Renal cortical epithelial cell (primary cell): ENCODE data around the gene TMEM167B. TPM values are rescaled to one million over a fixed set of nuclear protein-coding genes. Genes with fewer than 3 reads are reported as not detected.
"Not testable (repeated sequence)": the region's sequence is repeated elsewhere in the genome, so short reads cannot be mapped to it uniquely, and the experiment has no call there.

Source experiments
- DNase-seq: peaks from one replicate; pipeline ENCODE4 v3.0.0-alpha.2; 2011; ENCODE audit warnings: low read depth
- total RNA-seq: library from RNA; depleted of rRNA; stranded (reverse); fragments of >200 nt; gene quantifications from 2 replicates; pipeline ENCODE4 v1.2.3, GENCODE V29; 2014

Gene TMEM167B
- total RNA-seq: 21.4 and 32.1 TPM in 2 replicates

DNA sequence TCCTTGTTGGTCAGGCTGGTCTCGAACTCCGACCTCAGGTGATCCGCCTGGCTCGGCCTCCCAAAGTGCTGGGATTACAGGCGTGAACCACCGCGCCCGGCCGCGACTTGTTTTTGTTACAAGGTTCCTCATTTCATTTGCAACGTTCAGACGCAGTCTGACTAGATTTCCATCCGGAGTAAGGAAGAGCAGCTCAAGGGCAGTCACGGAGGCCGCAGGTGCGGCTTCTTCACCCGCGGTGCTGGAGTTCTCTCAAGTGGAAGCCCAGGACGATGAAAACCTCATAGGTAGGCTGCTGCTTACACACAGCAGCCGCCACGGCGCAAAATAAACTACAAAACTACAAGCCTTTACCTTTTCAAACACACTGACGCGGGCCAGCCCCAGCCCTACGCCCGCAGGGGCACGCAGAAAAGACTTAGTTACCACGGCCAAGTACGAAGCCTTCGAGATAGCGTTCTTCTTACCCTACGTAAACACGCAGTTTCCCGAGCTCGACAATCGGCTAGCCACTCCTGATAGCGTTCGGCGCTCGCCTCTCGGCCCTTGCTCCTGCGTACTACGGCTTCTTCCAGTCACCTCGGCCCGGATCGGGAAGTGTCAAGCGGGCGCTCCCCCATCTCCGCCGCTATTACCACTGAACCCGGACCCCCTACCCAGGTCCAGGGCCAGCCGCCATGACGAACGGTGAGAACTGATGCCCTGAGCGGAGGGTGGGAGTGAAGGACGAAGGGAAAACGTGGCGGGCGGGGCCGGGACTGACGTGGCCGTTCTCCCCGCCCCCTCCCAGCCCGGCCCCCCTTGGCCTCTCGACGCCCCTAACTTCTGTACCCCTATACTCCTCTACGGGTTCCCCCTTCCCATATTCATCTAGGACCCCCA, at the start of gene TMEM167B:
Gene TMEM167B (plus strand): TSS at position 569 of the 882 bp plus-strand sequence. CDS start 109 bp downstream, at position 678.
- DNase-seq: peak; percentile 92

DNA sequence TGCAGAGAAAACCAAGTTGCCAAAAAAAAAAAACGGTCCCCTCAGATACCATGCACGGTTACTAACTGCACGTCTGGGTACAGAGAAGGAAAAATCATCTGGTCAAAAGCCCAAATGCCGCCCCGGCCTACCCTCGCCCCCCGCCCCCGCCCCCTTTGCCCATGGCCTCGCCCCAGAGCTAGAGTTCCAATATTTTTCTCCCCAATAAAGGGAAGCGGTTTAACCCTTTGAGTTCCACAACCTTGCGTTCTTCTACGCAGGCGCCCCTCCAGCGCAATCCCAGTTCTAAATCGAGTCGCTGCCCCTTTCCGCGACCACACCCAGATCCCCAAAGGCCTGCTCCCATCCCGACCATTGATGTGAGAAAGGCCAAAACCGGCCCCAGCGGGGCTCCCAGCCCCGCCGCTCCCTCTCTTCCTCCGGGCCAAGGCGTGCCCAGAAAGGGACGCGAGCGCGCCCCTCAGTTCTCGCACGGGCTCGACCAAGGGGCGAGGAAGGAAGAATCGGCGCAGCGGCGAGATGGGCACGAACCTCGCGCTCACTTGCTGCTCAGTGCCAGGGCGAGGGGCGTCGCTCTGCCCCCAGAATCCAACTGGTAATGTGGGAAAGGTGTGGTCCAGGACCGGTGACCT, 49.5 kb upstream of the TMEM167B start:
- no peak for DNase-seq

GRCh38 chr1:109041621-109042468, 48.7 kb upstream of the TMEM167B start, which contains the start of gene WDR47:
TSS of gene WDR47 (minus strand) at chr1:109042102. CDS start at chr1:109023512, 18,590 bp downstream.
- DNase-seq: peak; percentile 88

DNA sequence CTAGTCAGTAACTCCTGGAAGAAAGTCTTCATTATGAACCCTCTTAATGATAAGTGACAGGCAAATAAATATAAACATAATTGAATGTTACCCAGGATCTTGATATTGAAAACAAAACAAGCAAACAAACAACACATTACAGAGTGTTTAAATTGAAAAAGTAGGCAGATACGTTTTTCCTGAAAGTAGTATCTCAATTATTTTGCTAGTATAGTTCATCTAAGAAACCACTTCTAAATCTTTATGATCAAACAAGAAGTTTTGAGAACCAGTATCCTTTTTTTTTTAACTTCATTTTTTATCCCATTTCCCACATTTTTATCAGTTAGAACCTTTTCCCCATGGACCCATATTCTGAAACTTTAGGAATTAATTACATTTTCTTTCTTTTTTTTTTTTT, 45.0 kb upstream of the TMEM167B start:
- DNase-seq: no peak

DNA sequence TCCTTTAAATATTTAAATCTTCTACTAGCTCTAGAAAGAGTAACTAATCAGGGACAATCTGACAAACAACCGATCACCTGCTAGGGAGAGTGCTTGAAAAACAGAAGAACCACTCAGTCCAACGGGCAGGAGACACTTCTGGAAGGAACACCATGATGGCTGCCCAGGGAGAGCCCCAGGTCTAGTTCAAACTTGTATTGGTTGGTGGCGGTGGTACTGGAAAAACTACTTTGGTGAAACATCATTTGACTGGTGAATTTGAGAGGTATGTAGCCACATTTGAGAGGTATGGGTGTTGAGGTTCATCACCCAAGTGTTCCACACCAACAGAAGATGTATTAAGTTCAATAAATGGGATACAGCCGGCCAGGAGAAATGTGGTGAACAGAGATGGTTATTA, 43.9 kb upstream of the TMEM167B start:
- DNase-seq: no peak

DNA sequence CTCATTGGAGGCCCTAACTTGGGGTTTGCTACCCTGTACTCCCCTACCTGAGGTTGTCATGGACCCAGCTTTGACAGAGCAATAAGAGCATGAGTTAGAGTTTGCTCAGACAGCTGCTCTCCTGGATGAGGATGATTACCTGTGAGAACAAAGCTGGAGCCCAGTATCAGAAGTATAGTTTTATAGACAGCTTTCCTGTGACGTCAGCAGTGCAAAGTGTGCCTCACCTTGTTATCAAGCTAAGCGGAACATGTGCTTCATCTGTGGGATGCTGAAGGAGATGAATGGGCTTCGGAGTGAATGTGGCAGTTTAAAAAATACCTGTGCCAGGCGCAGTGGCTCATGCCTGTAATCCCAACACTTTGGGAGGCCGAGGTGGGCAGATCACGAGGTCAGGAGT, 43.2 kb upstream of the TMEM167B start:
- no peak for DNase-seq

DNA sequence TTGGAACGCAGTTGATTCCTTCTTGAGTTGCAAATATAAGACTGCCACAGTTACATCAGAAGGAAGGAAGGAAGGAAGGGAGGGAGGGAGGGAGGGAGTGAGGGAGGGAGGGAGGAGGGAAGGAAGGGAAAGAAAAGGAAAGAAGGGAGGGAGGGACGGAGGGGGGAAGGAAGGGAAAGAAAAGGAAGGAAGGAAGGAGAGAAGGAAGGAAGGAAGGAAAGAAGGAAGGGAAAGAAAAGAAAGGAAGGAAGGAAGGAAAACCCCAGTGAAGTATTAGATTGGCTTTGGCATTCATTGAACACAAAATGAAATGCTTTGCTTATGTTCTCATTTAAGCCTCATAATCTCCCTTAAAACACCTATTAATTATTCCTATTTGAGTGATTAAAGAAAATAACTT, 42.2 kb upstream of the TMEM167B start:
- DNase-seq: no peak

GRCh38 chr1:109050228-109050995, 40.2 kb upstream of the TMEM167B start:
- peak; percentile 90 for DNase-seq

DNA sequence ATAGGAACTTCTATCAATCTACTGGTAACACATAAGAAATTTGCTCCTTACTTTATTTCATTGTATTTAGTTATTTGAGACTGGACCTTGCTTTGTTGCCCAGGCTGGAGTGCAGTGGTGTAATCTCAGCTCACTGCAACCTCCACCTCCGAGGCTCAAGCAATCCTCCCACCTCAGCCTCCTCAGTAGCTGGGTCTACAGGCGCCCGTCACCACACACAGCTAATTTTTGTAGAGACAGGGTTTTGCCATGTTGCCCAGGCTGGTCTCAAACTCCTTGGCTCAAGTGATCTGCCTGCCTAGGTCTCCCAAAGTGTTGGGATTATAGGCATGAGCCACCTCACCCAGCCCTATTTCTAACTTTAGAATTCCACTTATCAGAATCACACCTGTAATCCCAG, 38.4 kb upstream of the TMEM167B start:
- DNase-seq: not testable (repeated sequence)

DNA sequence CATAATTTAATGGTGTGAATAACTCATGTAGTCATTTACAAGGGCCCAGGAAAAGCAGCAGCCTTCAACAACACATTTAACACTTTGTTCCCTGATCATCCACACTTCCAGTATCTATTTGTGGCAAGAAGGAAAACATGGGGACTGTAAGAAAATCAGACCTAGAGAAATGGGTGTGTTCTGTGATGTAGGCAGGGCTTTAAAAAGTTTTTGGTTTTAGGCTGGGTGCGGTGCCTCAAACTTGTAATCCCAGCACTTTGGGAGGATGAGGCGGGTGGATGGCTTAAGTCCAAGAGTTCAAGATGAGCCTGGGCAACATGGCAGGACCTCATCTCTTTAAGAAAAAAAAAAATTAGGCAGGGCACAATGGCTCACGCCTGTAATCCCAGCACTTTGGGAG, 34.5 kb upstream of the TMEM167B start:
- DNase-seq: no peak

DNA sequence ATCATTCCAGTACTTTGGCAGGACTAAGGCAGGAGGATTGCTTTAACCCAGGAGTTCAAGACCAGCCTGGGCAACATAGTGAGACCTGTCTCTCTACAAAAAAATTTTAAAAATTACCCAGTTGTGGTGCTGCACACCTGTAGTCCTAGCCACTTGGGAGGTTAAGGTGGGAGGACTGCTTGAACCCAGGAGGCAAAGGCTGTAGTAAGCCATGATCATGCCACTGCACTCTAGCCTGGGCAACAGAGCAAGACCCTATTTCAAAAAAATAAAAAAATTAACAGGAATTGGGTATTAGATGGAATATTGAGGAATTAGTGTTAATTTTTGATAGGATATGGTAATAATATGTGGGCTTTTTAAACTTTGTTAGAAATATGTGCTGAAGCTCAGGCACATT, 31.5 kb upstream of the TMEM167B start:
- DNase-seq: no peak

GRCh38 chr1:109060707-109061106, 29.9 kb upstream of the TMEM167B start:
- DNase-seq: peak; percentile 30

DNA sequence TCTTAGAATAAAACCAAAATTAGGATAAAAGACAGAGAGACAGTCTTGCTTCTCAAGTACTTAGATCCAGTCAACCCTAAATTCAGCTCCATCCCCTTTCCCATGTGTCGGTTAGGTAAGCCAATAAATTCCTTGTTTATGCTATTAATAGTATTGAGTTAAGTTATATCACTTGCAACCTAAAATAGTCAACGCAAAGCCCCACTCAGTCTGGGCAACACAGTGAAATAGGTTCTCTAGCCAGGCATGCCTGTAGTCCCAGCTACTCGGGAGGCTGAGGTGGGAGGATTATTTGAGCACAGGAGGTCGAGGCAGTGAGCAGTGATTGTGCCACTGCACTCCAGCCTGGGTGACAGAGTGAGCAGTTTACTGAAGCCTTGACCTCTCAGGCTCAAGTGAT, 29.4 kb upstream of the TMEM167B start:
- DNase-seq: no peak

DNA sequence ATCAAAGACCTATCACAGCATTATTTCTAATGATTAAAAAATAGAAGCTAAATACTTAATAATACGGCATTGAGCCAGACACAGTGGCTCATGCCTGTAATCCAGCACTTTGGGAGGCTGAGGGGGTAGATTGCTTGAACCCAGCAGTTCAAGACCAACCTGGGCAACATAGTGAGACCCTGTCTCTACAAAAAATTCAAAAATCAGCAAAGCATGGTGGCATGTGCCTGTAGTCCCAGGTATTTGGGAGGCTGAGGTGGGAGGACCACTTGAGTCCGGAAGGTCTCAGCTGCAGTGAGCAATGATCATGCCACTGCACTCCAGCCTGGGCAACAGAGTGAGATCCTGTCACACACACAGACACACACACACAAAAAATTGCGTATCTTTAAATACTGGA, 25.4 kb upstream of the TMEM167B start:
- DNase-seq: no peak

DNA sequence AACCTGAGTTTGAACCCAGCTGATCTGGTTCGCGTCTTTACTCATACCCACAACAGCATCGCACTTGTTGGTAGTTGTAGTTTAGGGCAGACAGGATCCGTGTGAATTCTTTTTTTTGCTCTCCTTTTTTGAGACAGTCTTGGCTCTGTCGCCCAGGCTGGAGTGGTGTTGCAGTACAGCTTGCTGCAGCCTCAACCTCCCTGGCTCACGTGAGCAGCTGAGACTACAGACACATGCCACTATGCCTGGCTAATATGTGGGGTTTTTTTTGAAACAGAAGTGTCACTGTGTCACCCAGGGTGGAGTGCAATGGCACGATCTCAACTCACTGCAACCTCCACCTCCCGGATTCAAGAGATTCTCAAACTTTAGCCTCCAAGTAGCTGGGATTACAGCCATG, 22.7 kb upstream of the TMEM167B start:
- DNase-seq: no peak

DNA sequence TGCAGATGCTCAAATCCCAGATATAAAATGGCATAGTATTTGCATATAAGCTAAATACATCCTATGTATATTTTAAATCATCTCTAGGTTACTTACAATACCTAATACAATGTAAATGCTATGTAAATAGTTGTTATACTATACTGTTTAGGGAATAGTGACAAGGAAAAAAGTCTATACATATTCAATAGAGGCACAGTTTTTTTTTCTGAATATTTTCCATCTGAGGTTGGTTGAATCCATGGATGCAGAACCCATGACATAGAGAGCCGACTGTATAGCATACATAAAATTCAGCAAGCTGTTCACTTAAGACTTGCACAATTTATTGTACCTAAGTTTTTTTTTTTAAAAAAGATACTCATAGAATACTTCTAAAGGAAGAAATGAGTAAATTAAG, 21.3 kb upstream of the TMEM167B start:
- no peak for DNase-seq

DNA sequence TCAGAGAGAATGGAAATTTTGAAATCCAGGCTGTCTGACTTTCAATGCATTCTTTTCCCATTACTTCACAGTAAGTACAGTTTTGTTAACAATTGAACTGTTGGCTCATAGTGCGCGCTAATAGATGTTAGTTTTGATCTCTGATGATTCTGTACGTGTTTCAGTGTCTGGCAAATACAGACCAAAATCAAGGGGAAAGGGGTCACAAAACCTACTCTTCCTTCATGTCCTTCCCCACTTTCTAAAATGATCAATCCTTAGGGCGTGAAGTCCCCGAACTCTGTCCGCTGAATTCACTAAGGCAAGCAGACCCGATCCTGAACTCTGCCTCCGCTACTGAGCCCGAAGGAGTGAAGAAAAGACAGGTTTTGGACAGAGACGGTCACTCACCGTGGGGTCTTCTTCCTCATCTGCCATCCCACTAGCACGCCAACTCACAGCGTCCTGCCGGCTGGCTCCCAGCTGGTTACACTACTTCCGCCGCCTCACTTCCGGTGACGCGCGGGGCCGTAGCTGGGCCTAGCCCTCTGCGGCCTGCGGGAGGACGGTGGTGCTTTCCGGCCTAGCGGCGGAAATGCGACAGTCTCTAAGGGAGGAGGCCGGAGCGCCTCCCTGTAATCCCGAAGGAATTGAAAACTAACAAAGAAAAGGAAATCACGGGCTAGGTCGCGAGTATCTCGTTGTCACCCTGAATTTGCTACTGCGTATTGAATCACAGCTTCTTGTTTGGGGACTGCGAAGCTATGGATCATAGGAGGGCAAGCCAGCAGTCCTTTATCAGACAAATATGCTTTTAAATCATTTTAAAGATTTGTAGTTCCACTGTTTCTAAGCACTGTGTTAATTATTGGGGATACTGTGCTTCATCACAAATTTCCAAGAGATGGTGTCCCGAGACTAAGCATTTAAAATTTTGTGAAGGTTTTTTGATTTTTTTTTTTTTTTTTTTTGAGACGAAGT, 14.8 kb upstream of the TMEM167B start, which contains the start of gene TAF13:
Gene TAF13 (minus strand): TSS at position 473 of the 960 bp plus-strand sequence. CDS start 56 bp downstream, at position 417.
- peak; percentile 80 for DNase-seq

DNA sequence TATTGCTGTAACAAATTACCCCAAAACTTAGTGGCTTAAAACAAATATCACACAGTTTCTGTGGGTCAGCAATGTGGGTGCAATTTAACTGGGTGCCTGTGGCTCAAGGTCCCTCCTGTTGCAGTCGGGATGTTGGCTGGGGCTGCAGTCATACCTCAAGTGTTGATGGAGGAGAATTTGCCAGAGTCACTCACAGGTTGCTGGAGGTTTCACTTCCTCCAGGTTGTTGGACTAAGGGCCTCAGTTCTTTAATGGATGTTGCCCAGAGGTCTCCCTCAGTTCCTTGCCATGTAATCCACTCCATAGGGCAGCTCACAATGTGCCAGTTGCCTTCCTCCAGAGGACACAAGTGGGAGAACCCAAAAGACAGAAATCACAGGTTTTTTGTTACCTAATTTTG, 12.2 kb upstream of the TMEM167B start:
- no peak for DNase-seq

GRCh38 chr1:109079240-109079622, 11.3 kb upstream of the TMEM167B start:
- DNase-seq: no peak

DNA sequence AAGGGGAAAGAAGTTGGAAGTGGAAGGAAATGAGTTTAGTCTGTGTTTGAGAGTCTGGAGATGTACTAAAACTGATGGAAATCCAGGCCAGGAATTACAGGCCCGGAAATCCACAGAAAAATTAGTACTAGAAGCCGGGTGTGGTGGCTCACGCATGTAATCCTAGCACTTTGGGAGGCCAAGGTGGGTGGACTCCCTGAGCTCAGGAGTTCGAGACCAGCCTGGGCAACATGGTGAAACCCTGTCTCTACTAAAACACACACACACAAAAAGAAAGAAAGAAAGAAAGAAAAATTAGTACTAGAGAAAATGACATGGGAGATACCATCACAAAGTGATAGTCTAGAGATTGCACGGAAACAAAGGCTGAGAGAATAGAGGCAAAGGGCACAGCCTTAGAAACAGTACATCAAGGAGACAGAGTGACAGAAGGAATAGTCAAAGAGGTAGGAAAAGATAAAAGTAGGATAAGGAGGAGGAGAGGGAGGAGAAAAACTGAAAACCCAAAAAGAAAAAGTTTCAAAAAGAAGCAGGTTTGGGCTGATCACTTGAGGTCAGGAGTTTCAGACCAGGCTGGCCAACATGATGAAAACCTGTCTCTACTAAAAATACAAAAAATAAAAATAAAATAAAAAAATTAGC, 10.0 kb upstream of the TMEM167B start:
- DNase-seq: no peak
